H9 (cell line): Measurements from ENCODE around the gene ACTC1. TPM values are rescaled to one million over a fixed set of nuclear protein-coding genes. Genes with fewer than 3 reads are reported as not detected.

Source experiments
- DNase-seq: peaks from one replicate; pipeline ENCODE4 v3.0.0-alpha.2; 2017
- H2AFZ ChIP-seq: one replicate; pipeline ENCODE4 v1.6.1; 2013; ENCODE audit warnings: mild to moderate bottlenecking, low read length, control low read depth, moderate library complexity
- H2AK5ac ChIP-seq: 2 replicates; pipeline ENCODE4 v1.6.1; 2013; ENCODE audit warnings: low read length, control low read depth, mixed read lengths; ENCODE audit not compliant: insufficient read length
- H2BK120ac ChIP-seq: one replicate; pipeline ENCODE4 v1.6.1; 2013; ENCODE audit warnings: low read depth, mild to moderate bottlenecking, low read length, control low read depth, inconsistent platforms; ENCODE audit not compliant: poor library complexity, severe bottlenecking
- H2BK12ac ChIP-seq: 2 replicates; pipeline ENCODE4 v1.6.1; 2013; ENCODE audit warnings: low read length, control low read depth, mixed read lengths, low read depth; ENCODE audit not compliant: insufficient read length
- H2BK15ac ChIP-seq: 2 replicates; pipeline ENCODE4 v1.6.1; 2013; ENCODE audit warnings: low read depth, low read length, control low read depth
- H2BK20ac ChIP-seq: one replicate; pipeline ENCODE4 v1.6.1; 2013; ENCODE audit warnings: low read depth, mild to moderate bottlenecking, low read length, control low read depth, inconsistent platforms; ENCODE audit not compliant: poor library complexity, severe bottlenecking
- H2BK5ac ChIP-seq: 2 replicates; pipeline ENCODE4 v1.6.1; 2013; ENCODE audit warnings: low read length, control low read depth, mixed read lengths; ENCODE audit not compliant: insufficient read length
- H3K14ac ChIP-seq: 2 replicates; pipeline ENCODE4 v1.6.1; 2013; ENCODE audit warnings: low read length, control low read depth; ENCODE audit not compliant: insufficient read depth
- H3K18ac ChIP-seq: 2 replicates; pipeline ENCODE4 v1.6.1; 2013; ENCODE audit warnings: low read depth, mild to moderate bottlenecking, mixed read lengths, low read length, control low read depth; ENCODE audit not compliant: insufficient read length
- H3K23ac ChIP-seq: 2 replicates; pipeline ENCODE4 v1.6.1; 2013; ENCODE audit warnings: low read length, control low read depth, mixed read lengths, low read depth; ENCODE audit not compliant: insufficient read length
- H3K23me2 ChIP-seq: 2 replicates; pipeline ENCODE4 v1.6.1; 2013; ENCODE audit warnings: low read depth, mild to moderate bottlenecking, mixed read lengths, low read length, control low read depth; ENCODE audit not compliant: insufficient read length, poor library complexity, severe bottlenecking
- H3K27ac ChIP-seq: 2 replicates; pipeline ENCODE4 v1.5.1; 2013; ENCODE audit warnings: low read length, control low read depth, mixed read lengths, low read depth; ENCODE audit not compliant: insufficient read length
- H3K27me3 ChIP-seq: 2 replicates; pipeline ENCODE4 v1.6.1; 2013; ENCODE audit warnings: low read length, control low read depth, inconsistent platforms; ENCODE audit not compliant: insufficient read depth
- H3K4ac ChIP-seq: 2 replicates; pipeline ENCODE4 v1.6.1; 2013; ENCODE audit warnings: low read depth, mild to moderate bottlenecking, control low read depth, inconsistent platforms, low read length, moderate library complexity
- H3K4me1 ChIP-seq: 2 replicates; pipeline ENCODE4 v1.6.1; 2013; ENCODE audit warnings: low read length, control low read depth, inconsistent platforms; ENCODE audit not compliant: insufficient read depth
- H3K4me2 ChIP-seq: 2 replicates; pipeline ENCODE4 v1.6.1; 2013; ENCODE audit warnings: low read length, control low read depth, mixed read lengths; ENCODE audit not compliant: insufficient read length, insufficient read depth
- H3K56ac ChIP-seq: 2 replicates; pipeline ENCODE4 v1.6.1; 2013; ENCODE audit warnings: low read depth, mild to moderate bottlenecking, mixed read lengths, low read length, control low read depth; ENCODE audit not compliant: insufficient read length
- H3K79me1 ChIP-seq: 2 replicates; pipeline ENCODE4 v1.6.1; 2013; ENCODE audit warnings: low read depth, mild to moderate bottlenecking, moderate library complexity, low read length, control low read depth, inconsistent platforms; ENCODE audit not compliant: insufficient read depth, poor library complexity, severe bottlenecking
- H3K79me2 ChIP-seq: 2 replicates; pipeline ENCODE4 v1.6.1; 2013; ENCODE audit warnings: low read length, control low read depth, inconsistent platforms; ENCODE audit not compliant: insufficient read depth
- H3K9ac ChIP-seq: 2 replicates; pipeline ENCODE4 v1.6.1; 2013; ENCODE audit warnings: low read length, control low read depth, mixed read lengths; ENCODE audit not compliant: insufficient read length; ENCODE audit errors: extremely low read depth
- H3K9me3 ChIP-seq: one replicate; pipeline ENCODE4 v1.6.1; 2013; ENCODE audit warnings: low read depth, low read length, inconsistent platforms; ENCODE audit not compliant: control insufficient read depth
- H3T11ph ChIP-seq: one replicate; pipeline ENCODE4 v1.6.1; 2013; ENCODE audit warnings: mild to moderate bottlenecking, low read length, control low read depth, inconsistent platforms
- H4K20me1 ChIP-seq: one replicate; pipeline ENCODE4 v1.6.1; 2013; ENCODE audit not compliant: control insufficient read depth, insufficient read length, insufficient read depth
- H4K5ac ChIP-seq: 2 replicates; pipeline ENCODE4 v1.6.1; 2013; ENCODE audit warnings: low read depth, mild to moderate bottlenecking, mixed read lengths, low read length, control low read depth; ENCODE audit not compliant: insufficient read length
- H4K8ac ChIP-seq: replicated peaks from 2 replicates; pipeline ENCODE4 v1.6.1; 2013; ENCODE audit warnings: low read length, control low read depth, mixed read lengths, low read depth; ENCODE audit not compliant: insufficient read length
- H4K91ac ChIP-seq: 2 replicates; pipeline ENCODE4 v1.6.1; 2013; ENCODE audit warnings: low read depth, mild to moderate bottlenecking, moderate library complexity, mixed read lengths, low read length, control low read depth; ENCODE audit not compliant: insufficient read length
- H3K27ac Mint-ChIP-seq, 3 experiments: 2 replicates in 2 of 3; 3 replicates in 1 of 3; pipeline ENCODE4 v1.8.0; 2020 to 2021; ENCODE audit warnings: mixed read lengths in 3 of 3, mild to moderate bottlenecking in 1 of 3, moderate library complexity in 1 of 3
- H3K27me3 Mint-ChIP-seq: 2 replicates; pipeline ENCODE4 v1.8.0; 2021; ENCODE audit warnings: low read depth, mild to moderate bottlenecking, moderate library complexity, mixed read lengths
- H3K36me3 Mint-ChIP-seq, 3 experiments: 2 replicates in 2 of 3; 3 replicates in 1 of 3; pipeline ENCODE4 v1.8.0; 2020 to 2021; ENCODE audit warnings: low read depth in 3 of 3, mixed read lengths in 3 of 3; ENCODE audit not compliant: insufficient read depth in 1 of 3
- H3K4me1 Mint-ChIP-seq, 2 experiments: 2 replicates each; pipeline ENCODE4 v1.8.0; 2020; ENCODE audit warnings: mixed read lengths in 2 of 2
- H3K4me3 Mint-ChIP-seq, 2 experiments: 2 replicates in 1 of 2; 3 replicates in 1 of 2; pipeline ENCODE4 v1.8.0; 2020 to 2021; ENCODE audit warnings: mild to moderate bottlenecking in 2 of 2, mixed read lengths in 2 of 2, moderate library complexity in 1 of 2
- H3K9me3 Mint-ChIP-seq, 2 experiments: 2 replicates in 1 of 2; 3 replicates in 1 of 2; pipeline ENCODE4 v1.8.0; 2020; ENCODE audit warnings: mild to moderate bottlenecking in 2 of 2, mixed read lengths in 2 of 2, moderate library complexity in 1 of 2
- WGBS: extraction: QIAGEN DNeasy Blood & Tissue Kit; methylation state at CpG from one replicate; pipeline ENCODE4 v1.1.7; 2013; ENCODE audit warnings: missing lambda C conversion rate, low lambda C conversion rate, mixed read lengths; ENCODE audit not compliant: insufficient read length; ENCODE audit errors: extremely low coverage; 5-methylcytosine and 5-hydroxymethylcytosine counted together
- total RNA-seq: library from RNA; stranded (reverse); gene quantifications from 2 replicates; pipeline ENCODE4 v1.2.1, GENCODE V29; 2021
- TF ChIP-seq, protein P1 (sequence below): fragments of 200-600 bp; sonication (generic); conservative IDR thresholded peaks from 3 replicates; pipeline ENCODE4 v1.8.0; 2021; ENCODE audit warnings: antibody characterized with exemption, mild to moderate bottlenecking

The ACTC1 gene
- total RNA-seq, 1 experiment from 2014 or later, result 52.2 TPM

DNA sequence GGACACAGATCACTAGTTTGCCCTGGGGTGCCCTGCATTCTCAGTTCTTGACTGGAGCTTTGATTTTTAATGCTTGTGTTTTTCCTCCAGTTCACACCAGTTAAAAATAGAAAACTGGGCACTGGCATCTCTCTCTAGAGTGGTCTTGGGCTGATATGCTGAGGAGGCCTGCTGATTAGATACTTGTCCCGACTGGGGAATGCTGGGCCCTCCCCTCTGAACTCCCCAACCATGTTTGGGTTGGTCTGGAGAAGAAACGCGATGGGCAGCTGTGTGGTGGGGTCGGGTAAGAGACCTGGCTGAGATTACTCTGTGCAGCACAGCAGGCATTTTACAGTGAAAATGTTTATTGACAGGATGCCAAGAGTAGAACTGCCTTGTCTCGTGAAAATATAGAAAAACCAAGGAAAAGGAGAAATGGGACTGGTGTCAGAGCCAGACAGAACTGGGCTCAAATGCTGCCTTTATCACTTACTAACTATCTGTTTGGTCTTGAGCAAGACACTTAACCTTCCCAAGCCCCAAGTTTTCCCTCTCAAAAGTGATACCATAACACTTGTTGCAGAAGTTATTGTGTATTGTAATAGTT lies 1.6 kb upstream of the ACTC1 start:
- Mint-ChIP-seq H3K4me3 (no peak overlapping the region), H3K27me3 (peaks cover 38% of the 10 kb centered on the region), H3K9me3 (no peaks in the 10 kb centered on the region), H3K36me3 (peaks cover 0 to 17% (median 9%) of the 10 kb centered on the region in 3 experiments; a peak in 4 of 7 replicates), H3K27ac (no peak overlapping the region), H3K4me1 (peaks cover 14 to 26% of the 10 kb centered on the region in 2 experiments)
- no peaks in the 10 kb centered on the region for H3K4me1 ChIP-seq
- TF ChIP-seq, protein P1, sequence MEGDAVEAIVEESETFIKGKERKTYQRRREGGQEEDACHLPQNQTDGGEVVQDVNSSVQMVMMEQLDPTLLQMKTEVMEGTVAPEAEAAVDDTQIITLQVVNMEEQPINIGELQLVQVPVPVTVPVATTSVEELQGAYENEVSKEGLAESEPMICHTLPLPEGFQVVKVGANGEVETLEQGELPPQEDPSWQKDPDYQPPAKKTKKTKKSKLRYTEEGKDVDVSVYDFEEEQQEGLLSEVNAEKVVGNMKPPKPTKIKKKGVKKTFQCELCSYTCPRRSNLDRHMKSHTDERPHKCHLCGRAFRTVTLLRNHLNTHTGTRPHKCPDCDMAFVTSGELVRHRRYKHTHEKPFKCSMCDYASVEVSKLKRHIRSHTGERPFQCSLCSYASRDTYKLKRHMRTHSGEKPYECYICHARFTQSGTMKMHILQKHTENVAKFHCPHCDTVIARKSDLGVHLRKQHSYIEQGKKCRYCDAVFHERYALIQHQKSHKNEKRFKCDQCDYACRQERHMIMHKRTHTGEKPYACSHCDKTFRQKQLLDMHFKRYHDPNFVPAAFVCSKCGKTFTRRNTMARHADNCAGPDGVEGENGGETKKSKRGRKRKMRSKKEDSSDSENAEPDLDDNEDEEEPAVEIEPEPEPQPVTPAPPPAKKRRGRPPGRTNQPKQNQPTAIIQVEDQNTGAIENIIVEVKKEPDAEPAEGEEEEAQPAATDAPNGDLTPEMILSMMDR, result no peak
- H3K23ac ChIP-seq, result no peak overlapping the region
- H3K9me3 ChIP-seq, result no peaks in the 10 kb centered on the region
- H2AK5ac ChIP-seq, result no peak overlapping the region
- no peaks in the 10 kb centered on the region for H3K79me2 ChIP-seq
- no peak overlapping the region for H2AFZ ChIP-seq
- H3K18ac ChIP-seq, result no peak overlapping the region
- H4K20me1 ChIP-seq, result no peaks in the 10 kb centered on the region
- H4K91ac ChIP-seq, result no peak overlapping the region
- H2BK120ac ChIP-seq, result no peak overlapping the region
- no peak overlapping the region for H3K27ac ChIP-seq
- no peaks in the 10 kb centered on the region; the same call in 1 of the 2 replicates for H3K27me3 ChIP-seq
- no peak overlapping the region for H3T11ph ChIP-seq
- no peak overlapping the region for H2BK12ac ChIP-seq
- H2BK20ac ChIP-seq, result no peak overlapping the region
- H3K4me2 ChIP-seq, result no peak overlapping the region
- no peak overlapping the region for H4K8ac ChIP-seq
- H3K9ac ChIP-seq, result no peak overlapping the region
- peaks cover 8% of the 10 kb centered on the region for H3K23me2 ChIP-seq
- no peak overlapping the region for H3K4ac ChIP-seq
- no CpG with 5 or more reads among the region's 5 CpGs for WGBS
- no peak overlapping the region for H2BK15ac ChIP-seq
- no peak for DNase-seq
- H3K56ac ChIP-seq, result no peak overlapping the region
- H3K79me1 ChIP-seq, result no peaks in the 10 kb centered on the region
- no peak overlapping the region for H4K5ac ChIP-seq
- H2BK5ac ChIP-seq, result no peak overlapping the region
- no peak overlapping the region for H3K14ac ChIP-seq
